Measurements from ENCODE around the gene OSBPL8. TPM values are rescaled to one million over a fixed set of nuclear protein-coding genes. Genes with fewer than 3 reads are reported as not detected.

OSBPL8 gene
- total and polyA plus RNA-seq, 9 of the 15 experiments (the other 6 are each of a cell fraction or from before 2014, with no cell fraction given): 17.4 to 82.7 (median 42.8) TPM

- no peaks in the 10 kb centered on the region for H3K9me3 ChIP-seq (replicated peaks; ENCODE audit: control insufficient read depth, insufficient read depth, low read depth, low read length)
- ChIA-PET CTCF (ENCODE audit: low intra/inter-chr PET ratio) (no interaction called here), POLR2A (interaction anchor here (1.1 kb wide), 1 partner anchor 56 kb away, joined by 3 read pairs; no protein-coding TSS in a partner anchor)
- ATAC-seq: no peak
- DNase-seq (ENCODE audit: extremely low read depth in 1 of 4, low spot score in 3 of 4): no peak
- no peaks in the 10 kb centered on the region for H3K27me3 ChIP-seq (ENCODE audit: control insufficient read depth in 2 of 2, insufficient read depth in 2 of 2, low read length in 2 of 2)
- in situ Hi-C loops (cut with MboI): no loop called here
- TF ChIP-seq THRA (IDR thresholded peaks at IDR 0.05): no peak
- no peak overlapping the region for H3K27ac ChIP-seq (ENCODE audit: extremely low read depth, low read depth, low read length)
- H4K20me1 ChIP-seq (replicated peaks; ENCODE audit: control insufficient read depth, insufficient read depth, low read length): no peaks in the 10 kb centered on the region
- no peak overlapping the region for H3K9ac ChIP-seq (ENCODE audit: insufficient read depth in 1 of 2, low read depth in 2 of 2, low read length in 2 of 2)
- intact Hi-C loops (cut with micrococcal nuclease): no loop called here
- no peaks in the 10 kb centered on the region; a peak in 1 of 5 replicates for H3K4me1 ChIP-seq (replicated peaks in 1 of 2; ENCODE audit: control insufficient read depth in 2 of 2, insufficient read depth in 2 of 2, low read length in 2 of 2)
- no peaks in the 10 kb centered on the region for H3K79me2 ChIP-seq (ENCODE audit: control insufficient read depth, insufficient read depth, low read length)
- H3K36me3 ChIP-seq (ENCODE audit: control insufficient read depth, insufficient read depth, low read length): no peaks in the 10 kb centered on the region
- H3K9me1 ChIP-seq (ENCODE audit: control insufficient read depth, insufficient read depth, low read length): no peaks in the 10 kb centered on the region
- FAIRE-seq: no peak
- BruUV-seq (replicated peaks): no TSS peak
- peak overlapping the region; percentile 14; the same call in 1 of the 2 replicates for H2AFZ ChIP-seq (ENCODE audit: low read depth, low read length)
- no peak overlapping the region for H3K4me3 ChIP-seq
- H3K4me2 ChIP-seq (ENCODE audit: insufficient read depth, low read length): no peak overlapping the region
- 21% methylated on average over 3 of the region's 3 CpGs for whole genome bisulfite sequencing (ENCODE audit: insufficient coverage, low coverage, missing lambda C conversion rate)
These were observed 247.8 kb downstream of the OSBPL8 start for GRCh38 chr12:76311796-76312195.

- Histone ChIP-seq H3K27me3 (ENCODE audit: control insufficient read depth in 2 of 2, insufficient read depth in 2 of 2, low read length in 2 of 2) (no peaks in the 10 kb centered on the region), H3K9ac (ENCODE audit: insufficient read depth in 1 of 2, low read depth in 2 of 2, low read length in 2 of 2) (no peak overlapping the region), H4K20me1 (replicated peaks; ENCODE audit: control insufficient read depth, insufficient read depth, low read length) (no peaks in the 10 kb centered on the region), H3K27ac (ENCODE audit: extremely low read depth, low read depth, low read length) (no peak overlapping the region), H3K4me1 (replicated peaks in 1 of 2; ENCODE audit: control insufficient read depth in 2 of 2, insufficient read depth in 2 of 2, low read length in 2 of 2) (no peaks in the 10 kb centered on the region), H3K79me2 (ENCODE audit: control insufficient read depth, insufficient read depth, low read length) (no peaks in the 10 kb centered on the region), H3K4me3 (no peak overlapping the region), H3K36me3 (ENCODE audit: control insufficient read depth, insufficient read depth, low read length) (no peaks in the 10 kb centered on the region), H2AFZ (ENCODE audit: low read depth, low read length) (no peak overlapping the region), H3K4me2 (ENCODE audit: insufficient read depth, low read length) (no peak overlapping the region), H3K9me3 (replicated peaks; ENCODE audit: control insufficient read depth, insufficient read depth, low read depth, low read length) (no peaks in the 10 kb centered on the region), H3K9me1 (ENCODE audit: control insufficient read depth, insufficient read depth, low read length) (no peaks in the 10 kb centered on the region)
- POLR2A ChIA-PET: no interaction called here
- ATAC-seq (no peak), FAIRE-seq (peak; percentile 19), DNase-seq (ENCODE audit: extremely low read depth in 1 of 4, low spot score in 3 of 4) (no peak)
- in situ Hi-C loops (cut with MboI): no loop called here
- no TSS peak for BruUV-seq (replicated peaks)
- CTCF ChIA-PET (ENCODE audit: low intra/inter-chr PET ratio): no interaction called here
- intact Hi-C loops (cut with micrococcal nuclease): no loop called here
- TF ChIP-seq ZC3H8 (IDR thresholded peaks at IDR 0.05) (no peak), ZNF609 (CRISPR knock-in tag; IDR thresholded peaks at IDR 0.05; ENCODE audit: borderline replicate concordance) (no peak), BRF1 (IDR thresholded peaks at IDR 0.05; ENCODE audit: borderline replicate concordance, extremely low read depth, insufficient read length) (no peak), JUN (IDR thresholded peaks at IDR 0.05; ENCODE audit: borderline replicate concordance, low read depth, low read length) (no peak), JUN (CRISPR knock-in tag; IDR thresholded peaks at IDR 0.05; ENCODE audit: borderline replicate concordance) (no peak), HDGF (IDR thresholded peaks at IDR 0.05) (no peak), PRMT5 (CRISPR knock-in tag; IDR thresholded peaks at IDR 0.05) (no peak), ZFP1 (CRISPR knock-in tag; IDR thresholded peaks at IDR 0.05) (no peak), ZNF277 (CRISPR knock-in tag; IDR thresholded peaks at IDR 0.05; ENCODE audit: borderline replicate concordance) (no peak)
These were observed 249.5 kb downstream of the OSBPL8 start for GRCh38 chr12:76310110-76310509.
